ENCODE results near the gene RBPJ.

Gene RBPJ

DNA sequence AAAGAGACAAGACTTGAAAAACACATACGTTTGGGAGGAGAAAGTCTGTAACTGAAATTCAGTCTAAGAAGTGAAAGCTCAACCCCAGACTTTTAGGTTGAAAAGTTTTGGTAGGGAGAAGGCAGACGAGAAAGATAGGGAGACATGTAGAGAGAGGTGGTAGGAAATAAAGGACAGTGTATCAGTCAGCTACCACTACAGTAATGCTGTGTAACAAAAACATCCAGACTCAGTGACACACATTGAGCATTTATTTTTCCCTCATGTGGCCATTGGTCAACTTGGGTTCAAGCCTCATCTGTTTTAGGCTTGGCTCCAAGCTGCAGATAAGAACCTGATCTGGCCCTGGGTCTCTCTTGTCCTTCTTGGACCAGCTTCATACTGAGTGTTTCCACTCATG, 142.6 kb downstream of the RBPJ start:
- DNase-seq = no peak

DNA sequence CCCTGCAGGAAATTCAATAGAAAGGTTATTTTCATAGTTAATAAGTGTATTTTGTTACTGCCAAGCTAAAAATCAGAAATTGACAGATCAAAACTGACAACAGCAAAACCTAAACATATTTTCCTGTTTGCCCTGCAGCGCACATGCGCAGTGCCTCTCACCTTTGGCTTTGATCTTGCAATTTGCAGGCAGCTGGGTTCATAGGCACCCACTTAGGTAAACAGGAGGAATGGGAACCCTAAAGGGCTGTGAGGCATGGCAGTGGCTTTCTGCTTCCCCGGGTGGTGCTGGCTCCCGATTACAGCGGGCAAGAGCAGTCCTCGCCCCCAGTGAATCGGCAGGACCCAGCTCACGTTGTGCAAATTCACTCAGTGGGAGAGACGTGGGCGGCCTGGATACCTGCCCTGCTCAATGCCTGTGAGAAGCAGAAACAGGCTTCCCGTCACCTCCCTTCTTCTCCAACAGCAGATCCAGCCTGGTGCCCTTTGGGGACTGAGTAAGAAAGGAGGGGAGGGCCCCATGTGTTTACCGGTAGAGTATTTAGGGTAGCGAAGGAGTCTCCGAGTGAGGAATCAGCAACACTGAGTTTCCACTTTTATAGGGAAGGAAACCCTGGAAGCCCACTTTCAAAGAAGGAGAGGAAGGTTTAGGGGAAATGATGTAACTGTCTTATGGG, 143.7 kb downstream of the RBPJ start:
- no peak for DNase-seq

DNA sequence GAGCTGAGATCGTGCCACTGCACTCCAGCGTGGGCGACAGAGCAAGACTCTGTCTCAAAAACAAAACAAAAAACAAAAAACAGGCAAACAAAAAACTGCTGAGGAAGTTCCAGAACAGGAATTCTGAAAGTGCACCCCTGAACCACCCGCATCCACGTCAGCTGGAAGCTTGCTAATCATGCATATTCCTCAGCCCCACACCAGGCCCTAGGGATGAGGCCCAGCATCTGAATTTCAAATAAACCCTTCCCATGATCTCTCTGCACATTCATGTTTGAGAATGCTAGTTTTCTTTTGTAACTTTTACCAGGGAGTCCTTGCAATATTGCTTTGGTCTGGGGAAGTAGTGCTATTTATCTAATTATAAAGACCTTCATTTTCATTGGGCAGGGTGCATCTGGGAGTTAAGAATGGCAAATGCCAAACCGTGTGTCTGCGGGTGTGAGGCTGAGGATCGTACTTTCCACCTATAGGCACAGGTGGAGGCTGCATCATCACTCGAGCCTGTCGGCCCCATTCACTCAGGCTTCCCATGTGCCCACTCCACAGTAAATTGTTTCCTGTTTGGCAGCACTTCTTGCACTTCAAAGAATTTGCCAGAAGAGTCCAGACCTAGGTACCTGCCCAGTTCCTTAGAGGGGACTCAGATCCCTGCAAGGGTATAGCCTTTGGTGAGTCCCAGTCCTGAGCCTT, 145.9 kb downstream of the RBPJ start:
- no peak for DNase-seq

DNA sequence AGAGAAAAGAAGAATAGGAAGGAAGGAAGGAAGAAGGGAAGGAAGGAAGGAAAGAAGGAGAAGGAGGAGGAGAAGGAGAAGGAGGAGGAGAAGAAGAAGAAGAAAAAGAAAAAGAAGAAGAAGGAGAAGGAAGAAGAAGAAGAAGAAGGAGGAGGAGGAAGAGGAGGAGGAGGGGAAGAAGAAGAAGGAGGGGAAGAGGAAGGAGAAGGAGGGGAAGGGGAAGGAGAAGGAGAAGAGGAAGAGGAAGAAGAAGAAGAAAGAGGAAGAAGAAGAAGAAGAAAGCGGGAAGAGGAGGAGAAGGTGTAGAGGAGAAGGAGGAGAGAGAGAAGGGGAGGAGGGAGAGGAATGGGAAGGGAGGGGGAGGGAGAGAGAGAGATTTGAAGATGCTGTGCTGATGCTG, 146.9 kb downstream of the RBPJ start:
- DNase-seq = no peak

DNA sequence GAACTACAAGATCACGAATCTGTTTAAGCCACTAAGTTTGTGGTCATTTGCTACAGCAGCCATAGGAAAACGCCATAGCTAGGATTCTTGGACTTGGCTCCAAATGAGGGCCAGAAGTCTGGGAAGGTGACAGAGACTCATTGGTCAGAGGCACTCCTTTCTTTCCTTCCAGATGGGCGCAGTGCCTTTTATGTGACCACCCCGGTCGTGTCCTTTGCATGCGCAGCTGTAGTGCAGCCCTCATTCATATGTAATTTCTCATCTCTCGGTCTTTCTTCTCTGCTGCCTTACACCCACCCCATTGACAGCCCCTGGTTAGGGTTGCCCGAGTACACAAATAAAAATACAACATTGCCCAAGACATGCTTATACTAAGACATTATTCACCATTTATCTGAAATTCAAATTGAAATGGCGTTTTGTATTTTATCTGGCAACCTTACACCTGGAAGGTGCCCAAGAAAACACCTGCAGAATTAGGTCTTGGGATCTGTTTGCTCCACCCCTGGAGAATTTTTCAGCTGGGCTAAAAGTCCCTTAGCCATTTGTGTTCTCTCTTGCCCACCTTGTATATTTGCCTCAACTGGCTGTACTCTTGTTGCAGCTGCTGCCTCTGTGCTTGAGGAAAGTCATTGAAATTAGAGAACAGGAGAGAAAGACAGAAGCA, 147.6 kb downstream of the RBPJ start:
- DNase-seq = no peak

DNA sequence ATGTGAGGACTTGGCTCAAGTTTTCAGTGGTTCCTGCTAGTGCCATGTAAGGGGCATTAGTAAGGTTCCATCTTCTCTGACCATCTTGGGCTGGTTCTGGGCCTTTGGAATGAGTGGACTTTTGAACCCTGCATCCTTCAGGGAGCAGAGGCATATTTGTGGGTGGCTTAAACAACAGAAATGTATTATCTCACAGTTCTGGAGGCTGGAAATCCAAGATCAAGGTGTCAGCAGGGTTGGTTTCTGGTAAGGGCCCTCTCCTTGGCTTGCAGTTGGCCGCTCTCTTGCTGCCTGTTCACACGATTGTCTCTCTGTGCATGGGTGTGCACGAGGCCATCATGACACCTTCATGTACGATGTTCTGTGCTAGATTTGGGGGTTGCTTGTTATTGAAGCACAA, 148.2 kb downstream of the RBPJ start:
- no peak for DNase-seq

DNA sequence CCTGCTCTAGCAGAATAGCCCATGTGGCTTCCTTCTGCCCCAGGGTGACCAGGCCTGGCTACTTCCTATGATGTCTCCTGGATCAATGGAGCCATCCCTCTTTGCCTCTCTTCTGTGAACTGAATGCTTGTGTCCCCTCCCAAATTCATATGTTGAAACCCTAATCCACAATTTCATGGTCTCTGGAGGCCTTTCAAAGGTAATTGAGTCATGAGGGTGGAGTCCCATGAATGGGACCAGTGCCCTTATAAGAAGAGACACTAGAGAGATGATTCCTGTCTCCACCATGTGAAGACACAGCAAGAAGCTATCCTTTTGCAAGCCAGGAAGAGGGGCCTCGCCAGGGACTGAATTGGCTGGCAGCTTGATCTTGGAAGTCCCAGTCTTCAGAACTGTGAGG, 151.1 kb downstream of the RBPJ start:
- no peak for DNase-seq

DNA sequence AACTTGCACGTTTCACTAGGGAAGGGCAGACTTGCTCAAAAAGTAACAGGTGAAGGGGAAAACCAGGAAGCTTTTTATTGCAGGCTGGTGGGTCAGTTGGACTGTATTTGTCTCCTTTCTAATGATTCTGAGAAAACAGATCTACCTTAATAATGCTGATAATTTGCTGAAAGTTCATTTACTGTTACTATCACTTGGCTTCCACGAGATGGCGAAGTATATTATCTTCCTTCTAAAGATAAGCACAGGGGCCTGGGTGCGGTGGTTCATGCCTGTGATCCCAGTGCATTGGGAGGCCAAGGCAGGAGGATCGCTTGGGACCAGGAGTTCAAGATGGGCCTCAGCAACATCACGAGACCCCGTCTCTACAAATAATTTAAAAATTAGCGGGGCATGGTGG, 153.1 kb downstream of the RBPJ start:
- DNase-seq = no peak

DNA sequence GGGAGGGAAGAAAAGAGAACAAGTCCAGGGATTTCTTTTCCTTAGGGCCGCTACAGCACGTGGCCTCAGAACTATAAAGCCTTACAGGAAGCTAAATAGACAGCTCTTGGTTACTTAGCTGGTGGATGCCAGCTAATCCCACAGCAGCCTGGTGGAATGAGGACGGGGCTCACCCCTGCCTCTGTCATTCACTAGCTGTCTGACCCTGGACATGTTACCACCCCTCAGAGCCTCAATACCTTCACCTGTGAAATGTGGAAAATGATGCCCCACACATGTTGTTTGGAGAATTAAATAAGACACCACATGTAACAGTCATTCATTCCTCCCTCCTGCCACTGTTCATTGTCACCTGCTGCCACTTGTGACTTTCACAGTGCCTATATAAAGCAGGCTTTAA, 153.7 kb downstream of the RBPJ start:
- DNase-seq = no peak

DNA sequence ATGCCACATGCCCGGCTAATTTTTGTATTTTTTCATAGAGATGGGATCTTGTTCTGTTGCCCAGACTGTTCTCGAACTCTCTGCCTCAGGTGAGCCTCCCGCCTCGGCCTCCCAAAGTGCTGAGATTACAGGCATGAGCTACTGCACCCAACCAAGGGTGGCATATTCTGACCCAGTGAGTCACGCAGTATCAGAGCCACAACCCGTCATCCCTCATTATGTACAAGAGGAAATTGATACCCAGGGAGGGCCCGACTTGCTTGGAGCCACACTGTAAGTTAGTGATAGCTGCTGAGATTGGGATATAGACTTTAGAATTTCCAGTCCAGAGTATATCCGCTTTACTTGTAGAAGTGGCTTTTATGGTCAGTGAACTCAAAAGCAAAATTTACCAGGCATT, 154.9 kb downstream of the RBPJ start:
- no peak for DNase-seq

DNA sequence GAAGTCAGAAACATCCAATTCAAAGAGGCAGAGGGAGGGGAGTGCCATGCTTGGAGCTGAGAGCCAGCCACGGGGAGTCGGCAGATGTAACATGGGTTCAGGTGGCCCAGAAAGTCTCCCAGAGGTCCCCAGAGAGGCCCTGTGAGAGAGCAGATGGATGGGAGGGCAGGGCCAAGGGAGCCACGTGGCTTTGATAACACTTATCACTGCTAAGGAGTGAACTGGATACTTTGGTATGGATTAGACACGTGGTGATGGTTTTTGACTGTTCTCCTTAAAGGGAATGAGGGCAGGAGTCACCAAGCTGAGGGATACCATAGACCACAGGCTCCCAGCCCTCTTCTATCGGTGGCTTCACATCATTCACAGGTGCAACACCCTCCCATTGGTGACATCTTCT, 155.7 kb downstream of the RBPJ start:
- DNase-seq = no peak

DNA sequence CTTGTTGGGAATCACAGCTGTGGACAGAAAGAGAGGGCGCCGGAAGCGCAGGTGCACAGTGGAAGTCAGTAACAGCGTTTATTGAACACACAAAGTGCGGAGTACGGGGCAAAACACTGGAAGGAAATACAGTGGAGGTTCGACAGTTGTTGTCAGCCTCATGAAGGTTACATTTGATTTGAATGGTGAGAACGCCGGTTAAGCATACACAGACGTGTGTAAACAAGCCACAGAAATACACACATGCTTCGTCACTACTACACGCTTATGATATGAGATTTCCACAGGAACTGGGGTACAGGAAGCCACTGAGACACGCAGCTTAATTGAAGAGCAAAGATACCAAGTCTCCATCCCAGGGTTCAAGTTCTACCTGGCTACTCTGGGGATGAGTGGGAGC, 157.5 kb downstream of the RBPJ start:
- DNase-seq = no peak

DNA sequence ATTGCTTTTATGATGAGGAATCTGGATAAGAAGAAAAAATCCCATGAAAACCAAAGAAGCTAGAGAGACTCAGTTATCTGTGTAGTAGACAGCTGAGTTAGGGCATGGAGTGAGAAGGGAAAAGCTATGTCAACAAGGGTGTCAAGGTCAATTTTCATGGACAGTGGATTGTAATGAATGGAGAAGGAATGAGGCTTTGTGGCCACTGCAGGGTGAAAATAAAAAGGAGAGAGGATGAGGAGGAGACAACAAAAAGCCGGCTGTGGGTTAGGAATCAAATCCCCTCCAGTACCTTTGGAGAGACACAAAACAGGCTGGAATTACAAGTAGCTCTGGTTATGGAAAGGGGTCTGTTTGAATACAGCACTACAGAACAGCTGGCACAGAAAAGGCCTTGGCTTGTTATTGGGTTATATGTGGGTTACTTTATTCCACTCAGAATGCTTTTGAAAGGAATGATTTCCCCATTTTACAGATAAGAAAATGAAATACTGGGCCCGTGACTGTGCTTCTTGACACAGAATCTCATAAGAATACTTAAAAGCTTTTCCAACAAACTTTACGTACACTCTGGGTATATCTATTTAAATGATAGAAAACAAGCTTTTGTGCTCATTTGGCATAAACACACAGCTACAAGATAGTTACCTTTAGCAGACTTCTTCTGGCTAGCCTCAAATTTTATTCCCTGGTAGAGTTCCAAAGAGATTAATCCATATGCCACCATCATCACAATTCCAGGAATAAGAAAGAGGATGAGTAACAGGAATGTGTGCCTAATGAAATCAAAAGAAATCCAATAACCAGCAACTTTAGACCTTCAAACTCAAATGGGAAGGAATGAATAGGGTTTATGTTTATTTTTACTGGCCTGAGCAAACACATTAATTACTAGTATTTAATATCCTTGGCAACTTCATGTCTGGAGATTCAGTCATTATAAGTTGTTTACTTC, 162.0 kb downstream of the RBPJ start:
- no peak for DNase-seq

DNA sequence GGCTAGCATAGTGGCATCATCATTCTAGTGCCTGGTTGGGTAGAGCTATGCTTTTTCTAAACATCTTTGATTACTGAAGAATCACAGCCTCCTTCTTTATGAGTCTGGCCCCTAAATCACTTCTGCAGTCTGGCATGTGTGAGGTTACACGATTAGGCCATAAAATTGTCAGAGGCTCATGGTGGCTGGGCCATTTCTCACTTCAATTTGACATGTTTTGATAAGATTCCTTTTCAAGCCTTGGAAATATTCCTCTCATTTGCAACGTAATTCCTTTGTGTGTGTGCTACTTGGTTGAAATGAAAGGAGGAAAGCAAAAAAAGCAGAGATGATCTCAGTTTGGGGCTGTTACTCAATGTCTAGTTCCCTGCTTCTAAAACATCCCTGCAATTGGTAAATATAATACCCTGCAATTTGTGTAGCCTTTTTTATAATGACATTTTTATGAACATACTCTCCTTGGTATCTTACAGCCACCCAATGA, 163.3 kb downstream of the RBPJ start:
- DNase-seq = no peak

DNA sequence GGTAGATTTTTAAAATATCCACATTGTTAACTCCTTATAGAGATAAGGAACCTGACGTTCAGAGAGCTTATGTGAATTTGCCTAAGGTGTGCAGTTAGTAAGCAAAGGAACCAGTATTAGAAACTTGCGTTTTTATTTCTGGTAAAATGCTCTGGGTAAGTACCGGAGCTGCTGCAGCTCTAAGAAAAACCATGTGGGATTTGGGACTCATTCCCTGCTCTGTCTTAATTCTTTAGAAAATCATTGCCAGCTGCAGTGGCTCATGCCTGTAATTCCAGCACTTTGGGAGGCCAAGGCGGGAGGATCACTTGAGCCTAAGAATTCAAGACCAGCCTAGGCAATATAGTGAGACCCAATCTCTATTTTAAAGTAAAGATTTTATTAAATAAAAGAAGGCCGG, 163.7 kb downstream of the RBPJ start:
- DNase-seq = no peak

Data from T1000 (cell line).